ENCODE results near the gene CHCHD5. TPM values are rescaled to one million over a fixed set of nuclear protein-coding genes. Genes with fewer than 3 reads are reported as not detected.

CHCHD5 gene
- total RNA-seq, 1 donor from 2014 or later, result 30.7 TPM

DNA sequence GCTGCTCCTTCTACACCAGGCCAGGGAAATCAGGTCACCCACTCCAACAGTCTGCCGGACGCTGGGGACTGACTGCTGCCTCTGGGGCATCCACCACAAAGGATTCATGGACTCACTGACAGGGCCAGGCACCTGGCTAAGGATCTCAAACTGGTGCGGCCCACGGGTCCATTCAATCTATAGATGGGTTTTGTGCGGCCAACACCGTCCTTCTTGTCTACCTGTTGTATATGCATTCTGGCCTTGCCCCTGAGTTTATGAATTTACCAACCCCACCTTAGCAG is 50.4 kb downstream of the CHCHD5 start:
- Histone ChIP-seq H3K27ac (no peak overlapping the region), H3K27me3 (no peaks in the 10 kb centered on the region), H3K4me1 (no peaks in the 10 kb centered on the region), H3K9me3 (no peaks in the 10 kb centered on the region), H3K36me3 (no peaks in the 10 kb centered on the region), H3K4me3 (no peak overlapping the region)
- no peak for DNase-seq (ENCODE audit: extremely low spot score in 2 of 2)
- TF ChIP-seq POLR2A (IDR thresholded peaks at IDR 0.05), result no peak
- no peak for TF ChIP-seq POLR2AphosphoS5 (IDR thresholded peaks at IDR 0.05; ENCODE audit: insufficient read depth in 1 of 2, low read depth in 1 of 2)
- TF ChIP-seq, protein P1, sequence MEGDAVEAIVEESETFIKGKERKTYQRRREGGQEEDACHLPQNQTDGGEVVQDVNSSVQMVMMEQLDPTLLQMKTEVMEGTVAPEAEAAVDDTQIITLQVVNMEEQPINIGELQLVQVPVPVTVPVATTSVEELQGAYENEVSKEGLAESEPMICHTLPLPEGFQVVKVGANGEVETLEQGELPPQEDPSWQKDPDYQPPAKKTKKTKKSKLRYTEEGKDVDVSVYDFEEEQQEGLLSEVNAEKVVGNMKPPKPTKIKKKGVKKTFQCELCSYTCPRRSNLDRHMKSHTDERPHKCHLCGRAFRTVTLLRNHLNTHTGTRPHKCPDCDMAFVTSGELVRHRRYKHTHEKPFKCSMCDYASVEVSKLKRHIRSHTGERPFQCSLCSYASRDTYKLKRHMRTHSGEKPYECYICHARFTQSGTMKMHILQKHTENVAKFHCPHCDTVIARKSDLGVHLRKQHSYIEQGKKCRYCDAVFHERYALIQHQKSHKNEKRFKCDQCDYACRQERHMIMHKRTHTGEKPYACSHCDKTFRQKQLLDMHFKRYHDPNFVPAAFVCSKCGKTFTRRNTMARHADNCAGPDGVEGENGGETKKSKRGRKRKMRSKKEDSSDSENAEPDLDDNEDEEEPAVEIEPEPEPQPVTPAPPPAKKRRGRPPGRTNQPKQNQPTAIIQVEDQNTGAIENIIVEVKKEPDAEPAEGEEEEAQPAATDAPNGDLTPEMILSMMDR (IDR thresholded peaks at IDR 0.05), result no peak
- intact Hi-C loops (cut with DNase I), result loop anchor here (5.0 kb wide), 1 partner anchor 83 kb away; no protein-coding TSS in a partner anchor

DNA sequence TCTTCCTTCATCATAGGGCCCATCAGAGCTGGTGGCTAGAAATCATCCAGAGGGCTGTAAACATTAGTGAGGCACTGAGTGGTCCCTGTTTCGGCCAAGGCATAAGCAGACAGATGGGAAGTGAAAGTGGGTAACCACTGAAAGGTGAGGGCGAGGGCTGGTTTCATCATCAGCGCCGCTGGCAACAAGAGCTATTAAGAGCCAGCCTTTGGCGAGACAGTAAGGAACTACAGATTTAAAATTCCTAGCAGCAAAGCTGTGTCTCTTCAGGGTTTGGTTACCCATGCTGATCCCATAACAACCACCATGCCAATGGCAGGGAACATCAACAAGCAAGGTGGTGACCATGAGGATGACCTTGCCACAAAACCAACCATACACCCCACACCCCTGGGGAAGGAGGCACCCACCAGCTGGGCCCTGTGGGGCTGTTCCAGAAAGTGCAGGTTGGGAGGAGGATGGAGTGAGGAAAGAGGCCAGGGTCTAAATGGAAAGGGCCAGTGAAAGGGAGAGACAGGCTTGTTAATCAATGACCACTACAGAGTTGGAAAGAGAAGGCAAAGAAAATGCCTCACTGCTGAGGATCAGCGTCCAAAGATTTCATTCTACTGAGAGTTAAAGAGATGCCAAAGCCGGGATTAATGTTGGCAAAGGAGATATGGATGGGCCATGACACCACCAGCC is 52.3 kb downstream of the CHCHD5 start:
- H3K27me3 ChIP-seq, result no peaks in the 10 kb centered on the region
- no peak overlapping the region for H3K27ac ChIP-seq
- no peak overlapping the region for H3K4me3 ChIP-seq
- H3K36me3 ChIP-seq, result no peaks in the 10 kb centered on the region
- H3K4me1 ChIP-seq, result no peaks in the 10 kb centered on the region
- DNase-seq (ENCODE audit: extremely low spot score in 2 of 2), result no peak
- TF ChIP-seq POLR2AphosphoS5 (IDR thresholded peaks at IDR 0.05; ENCODE audit: insufficient read depth in 1 of 2, low read depth in 1 of 2), result no peak
- TF ChIP-seq POLR2A (IDR thresholded peaks at IDR 0.05), result no peak
- TF ChIP-seq, protein P1 (IDR thresholded peaks at IDR 0.05), result no peak
- intact Hi-C loops (cut with DNase I), result no loop called here
- no peaks in the 10 kb centered on the region for H3K9me3 ChIP-seq

DNA sequence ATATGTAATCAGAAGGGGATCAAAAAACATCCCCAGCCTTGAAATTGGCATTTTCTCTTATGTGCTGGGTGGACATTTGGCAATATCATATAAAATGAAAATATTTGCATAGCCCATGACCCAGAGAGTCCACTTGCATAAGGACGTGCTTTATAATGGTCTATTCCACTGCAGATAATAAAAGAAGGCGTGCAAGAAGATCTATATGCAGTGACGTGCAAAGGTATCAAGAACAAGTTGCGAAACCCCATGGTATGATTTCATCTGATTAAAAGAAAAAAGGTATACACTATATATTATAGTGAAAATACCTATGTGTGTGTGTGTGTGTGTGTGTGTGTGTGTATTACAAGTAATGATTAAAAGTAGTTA is 52.9 kb downstream of the CHCHD5 start:
- DNase-seq (ENCODE audit: extremely low spot score in 2 of 2), result no peak
- Histone ChIP-seq H3K27me3 (no peaks in the 10 kb centered on the region), H3K4me3 (no peak overlapping the region), H3K9me3 (no peaks in the 10 kb centered on the region), H3K27ac (no peak overlapping the region), H3K36me3 (no peaks in the 10 kb centered on the region), H3K4me1 (no peaks in the 10 kb centered on the region)
- TF ChIP-seq POLR2AphosphoS5 (IDR thresholded peaks at IDR 0.05; ENCODE audit: insufficient read depth in 1 of 2, low read depth in 1 of 2), result no peak
- TF ChIP-seq, protein P1 (IDR thresholded peaks at IDR 0.05), result no peak
- TF ChIP-seq POLR2A (IDR thresholded peaks at IDR 0.05), result no peak
- intact Hi-C loops (cut with DNase I), result no loop called here

Small RNAs within 50 kb of the gene (small RNA-seq; reads per million reads assigned to genes)
- gene RF00019, result not detected

Other genes with a start within 250 kb of the CHCHD5 start
- 26.3 TPM for gene RGPD8, start 151.0 kb upstream of the CHCHD5 start, total RNA-seq
- gene TTL, start 102.5 kb upstream of the CHCHD5 start, total RNA-seq, result 11.0 TPM
- 13.3 TPM for gene POLR1B, start 42.1 kb upstream of the CHCHD5 start, total RNA-seq
- gene SLC20A1, start 61.3 kb downstream of the CHCHD5 start, total RNA-seq, result 36.6 TPM
- not detected for gene NT5DC4, start 136.4 kb downstream of the CHCHD5 start, total RNA-seq
- gene CKAP2L, start 180.0 kb downstream of the CHCHD5 start, total RNA-seq, result 1.2 TPM
- 0.98 TPM for gene IL1A, start 199.9 kb downstream of the CHCHD5 start, total RNA-seq

All from vagina (tissue), 2 donors.